Mesendoderm (in vitro differentiated cells): ENCODE data around the gene MGAT5.

Source experiments
- DNase-seq: peaks from one replicate; pipeline ENCODE4 v3.0.0; 2013
- H2AK5ac ChIP-seq: 2 replicates; pipeline ENCODE4 v1.6.1; 2013; ENCODE audit warnings: low read length, inconsistent platforms
- H2BK120ac ChIP-seq: 2 replicates; pipeline ENCODE4 v1.6.1; 2013; ENCODE audit warnings: low read depth, mild to moderate bottlenecking, low read length, moderate library complexity, mixed read lengths
- H2BK15ac ChIP-seq: replicated peaks from 2 replicates; pipeline ENCODE4 v1.6.1; 2013; ENCODE audit warnings: low read depth, mild to moderate bottlenecking, moderate library complexity
- H2BK5ac ChIP-seq: 2 replicates; pipeline ENCODE4 v1.6.1; 2013; ENCODE audit warnings: low read length, inconsistent platforms
- H3K18ac ChIP-seq: 2 replicates; pipeline ENCODE4 v1.6.1; 2013; ENCODE audit warnings: mild to moderate bottlenecking, low read length, mixed read lengths
- H3K23ac ChIP-seq: one replicate; pipeline ENCODE4 v1.6.1; 2013; ENCODE audit warnings: low read length
- H3K27ac ChIP-seq: 2 replicates; pipeline ENCODE4 v1.5.1; 2013; ENCODE audit warnings: low read depth, mild to moderate bottlenecking, inconsistent platforms, low read length, moderate library complexity
- H3K27me3 ChIP-seq: 2 replicates; pipeline ENCODE4 v1.6.1; 2013; ENCODE audit warnings: low read length, control low read depth, mild to moderate bottlenecking, inconsistent platforms; ENCODE audit not compliant: insufficient read depth, poor library complexity
- H3K36me3 ChIP-seq: 2 replicates; pipeline ENCODE4 v1.6.1; 2013; ENCODE audit warnings: low read length, inconsistent platforms; ENCODE audit not compliant: control insufficient read depth, insufficient read depth
- H3K4ac ChIP-seq: one replicate; pipeline ENCODE4 v1.6.1; 2013; ENCODE audit warnings: low read depth, mild to moderate bottlenecking, low read length, moderate library complexity
- H3K4me1 ChIP-seq: 2 replicates; pipeline ENCODE4 v1.6.1; 2013; ENCODE audit warnings: low read depth, low read length, inconsistent platforms; ENCODE audit not compliant: control insufficient read depth
- H3K4me2 ChIP-seq: 2 replicates; pipeline ENCODE4 v1.6.1; 2013; ENCODE audit warnings: low read length
- H3K4me3 ChIP-seq: 2 replicates; pipeline ENCODE4 v1.5.1; 2013; ENCODE audit warnings: mild to moderate bottlenecking, low read length
- H3K56ac ChIP-seq: one replicate; pipeline ENCODE4 v1.6.1; 2013; ENCODE audit warnings: low read length
- H3K79me1 ChIP-seq: 2 replicates; pipeline ENCODE4 v1.6.1; 2013; ENCODE audit warnings: low read length, inconsistent platforms
- H3K79me2 ChIP-seq: 2 replicates; pipeline ENCODE4 v1.6.1; 2013; ENCODE audit warnings: mild to moderate bottlenecking, low read length; ENCODE audit not compliant: control insufficient read depth, insufficient read depth
- H3K9ac ChIP-seq: 2 replicates; pipeline ENCODE4 v1.6.1; 2013; ENCODE audit warnings: low read length, inconsistent platforms
- H4K5ac ChIP-seq: one replicate; pipeline ENCODE4 v1.6.1; 2013; ENCODE audit warnings: low read length
- H4K8ac ChIP-seq: one replicate; pipeline ENCODE4 v1.6.1; 2013; ENCODE audit warnings: low read depth, mild to moderate bottlenecking, control low read depth, low read length, moderate library complexity
- WGBS: extraction: QIAGEN DNeasy Blood & Tissue Kit; methylation state at CpG from one replicate; pipeline ENCODE4 v1.1.7; 2013; ENCODE audit warnings: low lambda C conversion rate, missing lambda C conversion rate; ENCODE audit not compliant: insufficient coverage; ENCODE audit errors: extremely low coverage; 5-methylcytosine and 5-hydroxymethylcytosine counted together

MGAT5 gene

DNA sequence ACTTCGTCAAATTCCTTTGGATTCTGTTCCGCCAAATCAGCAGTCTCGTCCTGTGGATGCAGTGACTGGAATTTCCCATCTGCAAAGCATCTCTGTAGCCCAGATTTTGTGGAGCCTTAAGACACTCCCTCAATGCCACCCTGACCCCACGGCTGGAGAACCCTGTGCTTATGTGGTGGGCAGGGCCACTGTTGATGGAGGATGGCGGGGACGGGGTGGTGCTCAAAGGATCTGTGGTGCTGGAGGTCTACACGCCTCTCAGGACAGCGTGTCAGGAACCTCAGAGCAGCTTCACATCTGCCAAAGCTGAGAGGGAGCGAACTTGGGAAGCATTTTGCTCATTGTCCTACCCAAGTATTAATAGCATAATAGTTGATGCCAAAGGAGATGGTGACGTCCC is 200.1 kb downstream of the MGAT5 start:
- Histone ChIP-seq H3K4me3 (no peak overlapping the region), H2AK5ac (no peak overlapping the region), H3K36me3 (no peaks in the 10 kb centered on the region), H2BK5ac (no peak overlapping the region), H3K18ac (no peak overlapping the region), H3K4me2 (no peak overlapping the region), H4K5ac (no peak overlapping the region), H3K27me3 (no peaks in the 10 kb centered on the region), H3K56ac (no peak overlapping the region), H4K8ac (no peak overlapping the region), H3K4ac (no peak overlapping the region), H3K79me1 (no peaks in the 10 kb centered on the region), H3K23ac (no peak overlapping the region), H2BK15ac (no peak overlapping the region), H3K9ac (no peak overlapping the region), H3K4me1 (no peaks in the 10 kb centered on the region), H3K27ac (no peak overlapping the region), H2BK120ac (no peak overlapping the region), H3K79me2 (no peaks in the 10 kb centered on the region)
- WGBS = no CpG with 5 or more reads among the region's 10 CpGs
- DNase-seq = peak; percentile 71

DNA sequence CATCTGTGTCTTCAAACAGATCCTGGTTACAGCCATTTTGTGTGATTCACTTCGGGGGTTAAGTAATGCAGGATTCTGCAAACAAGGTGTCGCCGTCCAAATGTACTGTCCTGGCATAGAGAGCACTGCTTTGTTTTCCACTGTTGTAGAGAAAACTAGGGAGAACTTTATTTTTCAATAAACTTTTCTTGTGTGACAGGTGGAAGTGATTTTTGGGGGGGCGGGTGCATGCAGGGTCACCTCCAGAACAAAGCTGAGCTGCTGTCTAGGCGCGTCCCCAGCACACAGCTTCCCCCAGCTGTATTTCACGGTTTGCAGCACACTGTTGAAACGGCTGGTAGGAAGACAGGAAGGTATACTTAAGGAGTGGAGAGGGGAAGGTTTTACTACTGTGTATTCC is 200.6 kb downstream of the MGAT5 start:
- no peak overlapping the region for H3K23ac ChIP-seq
- H3K56ac ChIP-seq = no peak overlapping the region
- no peak overlapping the region for H2BK15ac ChIP-seq
- no peak overlapping the region for H3K18ac ChIP-seq
- H2BK120ac ChIP-seq = no peak overlapping the region
- no peaks in the 10 kb centered on the region for H3K79me1 ChIP-seq
- no peak for DNase-seq
- H4K5ac ChIP-seq = no peak overlapping the region
- H4K8ac ChIP-seq = no peak overlapping the region
- no peak overlapping the region for H3K4ac ChIP-seq
- no peaks in the 10 kb centered on the region for H3K36me3 ChIP-seq
- no peak overlapping the region for H2AK5ac ChIP-seq
- no peaks in the 10 kb centered on the region for H3K27me3 ChIP-seq
- H3K27ac ChIP-seq = no peak overlapping the region
- H3K4me1 ChIP-seq = no peaks in the 10 kb centered on the region
- H3K4me3 ChIP-seq = no peak overlapping the region
- no CpG with 5 or more reads among the region's 8 CpGs for WGBS
- no peak overlapping the region for H3K9ac ChIP-seq
- H2BK5ac ChIP-seq = no peak overlapping the region
- no peak overlapping the region for H3K4me2 ChIP-seq
- H3K79me2 ChIP-seq = no peaks in the 10 kb centered on the region

DNA sequence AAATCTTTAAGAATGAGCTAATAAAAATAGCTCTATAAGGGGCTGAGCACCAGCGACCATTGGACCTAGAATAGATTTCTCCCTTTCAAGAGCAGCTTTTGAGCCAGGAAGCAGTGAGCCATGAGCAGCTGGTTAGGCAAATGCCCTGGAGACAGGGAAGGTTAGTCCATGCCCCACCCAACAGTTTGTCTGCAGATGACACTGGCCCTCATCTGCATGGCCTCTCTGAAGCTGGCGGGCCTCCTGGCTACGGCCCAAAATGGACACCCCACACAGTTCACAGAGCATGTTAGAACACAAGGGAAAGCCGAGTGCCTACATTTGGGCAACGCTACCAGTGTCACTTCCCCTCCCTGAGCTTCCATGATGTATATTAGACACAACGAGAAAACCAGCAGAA is 201.1 kb downstream of the MGAT5 start:
- H3K27me3 ChIP-seq = no peaks in the 10 kb centered on the region
- no peaks in the 10 kb centered on the region for H3K36me3 ChIP-seq
- WGBS = no CpG with 5 or more reads among the region's 6 CpGs

GRCh38 chr2:134455426-134455825 is 201.6 kb downstream of the MGAT5 start:
- no peak overlapping the region for H3K18ac ChIP-seq
- no peak overlapping the region for H4K8ac ChIP-seq
- no peak overlapping the region for H3K4me3 ChIP-seq
- no peak overlapping the region for H3K9ac ChIP-seq
- H4K5ac ChIP-seq = no peak overlapping the region
- no peak overlapping the region for H3K23ac ChIP-seq
- no CpG with 5 or more reads among the region's 10 CpGs for WGBS
- no peak overlapping the region for H2BK5ac ChIP-seq
- no peak overlapping the region for H3K27ac ChIP-seq
- no peaks in the 10 kb centered on the region for H3K27me3 ChIP-seq
- H2AK5ac ChIP-seq = no peak overlapping the region
- H3K4me2 ChIP-seq = no peak overlapping the region
- H2BK120ac ChIP-seq = no peak overlapping the region
- H3K56ac ChIP-seq = no peak overlapping the region
- H2BK15ac ChIP-seq = no peak overlapping the region
- H3K4me1 ChIP-seq = no peaks in the 10 kb centered on the region
- DNase-seq = no peak
- H3K36me3 ChIP-seq = no peaks in the 10 kb centered on the region
- no peaks in the 10 kb centered on the region for H3K79me2 ChIP-seq
- H3K4ac ChIP-seq = no peak overlapping the region
- no peaks in the 10 kb centered on the region for H3K79me1 ChIP-seq

More for the DNA sequence above, 201.1 kb downstream of the MGAT5 start:
- Histone ChIP-seq H3K4ac (no peak overlapping the region), H4K5ac (no peak overlapping the region), H3K18ac (no peak overlapping the region), H3K4me3 (no peak overlapping the region), H3K27ac (no peak overlapping the region), H3K9ac (no peak overlapping the region), H2BK5ac (no peak overlapping the region), H3K79me1 (no peaks in the 10 kb centered on the region), H3K23ac (no peak overlapping the region), H2BK15ac (no peak overlapping the region), H3K79me2 (no peaks in the 10 kb centered on the region), H4K8ac (no peak overlapping the region), H3K4me2 (no peak overlapping the region), H3K4me1 (no peaks in the 10 kb centered on the region), H2AK5ac (no peak overlapping the region), H3K56ac (no peak overlapping the region), H2BK120ac (no peak overlapping the region)
- no peak for DNase-seq

GRCh38 chr2:134457353-134457752 is 203.5 kb downstream of the MGAT5 start:
- no peak overlapping the region for H3K4me2 ChIP-seq
- no peak for DNase-seq
- H3K18ac ChIP-seq = no peak overlapping the region
- no peak overlapping the region for H3K9ac ChIP-seq
- H3K79me2 ChIP-seq = no peaks in the 10 kb centered on the region
- H3K23ac ChIP-seq = no peak overlapping the region
- WGBS = no CpG with 5 or more reads among the region's 7 CpGs
- H2BK5ac ChIP-seq = no peak overlapping the region
- H4K5ac ChIP-seq = no peak overlapping the region
- H3K27ac ChIP-seq = no peak overlapping the region
- no peak overlapping the region for H3K4me3 ChIP-seq
- no peak overlapping the region for H2AK5ac ChIP-seq
- no peaks in the 10 kb centered on the region for H3K27me3 ChIP-seq
- H3K56ac ChIP-seq = no peak overlapping the region
- no peak overlapping the region for H2BK120ac ChIP-seq
- no peaks in the 10 kb centered on the region for H3K4me1 ChIP-seq
- H4K8ac ChIP-seq = no peak overlapping the region
- no peak overlapping the region for H2BK15ac ChIP-seq
- H3K36me3 ChIP-seq = no peaks in the 10 kb centered on the region
- H3K79me1 ChIP-seq = no peaks in the 10 kb centered on the region
- no peak overlapping the region for H3K4ac ChIP-seq

DNA sequence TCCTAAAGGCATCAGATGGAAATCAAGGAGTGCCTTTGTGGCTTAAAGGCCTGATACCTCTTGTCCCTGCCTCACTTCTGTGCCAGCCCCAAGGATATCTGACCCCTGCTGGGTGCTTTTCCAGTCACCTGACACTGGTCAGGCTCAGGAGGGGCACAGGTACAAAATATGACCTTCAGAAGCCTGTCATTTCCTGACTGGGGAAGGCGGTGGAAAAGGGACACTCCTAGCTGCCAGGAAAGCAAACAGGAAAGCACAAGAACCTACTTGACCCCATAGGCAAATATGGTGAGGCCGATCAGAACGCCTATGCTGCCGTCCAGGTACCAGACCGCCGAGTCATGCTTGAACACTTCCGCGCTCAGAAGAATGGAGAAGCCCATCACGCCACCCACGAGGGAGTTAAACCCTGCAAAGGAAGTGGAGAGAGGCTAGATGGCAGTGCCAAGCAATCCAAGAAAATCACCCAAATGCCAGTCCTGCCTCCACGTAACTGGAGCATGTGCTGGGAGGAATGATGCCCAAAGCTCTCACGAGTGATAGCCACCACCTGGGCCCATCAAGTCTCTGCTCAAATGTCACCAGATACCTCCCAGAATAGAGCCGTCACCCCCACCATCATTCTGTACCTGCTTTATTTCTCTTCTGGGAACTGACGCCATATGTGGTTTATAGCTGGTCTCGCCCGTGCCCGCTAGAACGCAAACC is 204.0 kb downstream of the MGAT5 start:
- Histone ChIP-seq H3K27me3 (no peaks in the 10 kb centered on the region), H3K23ac (no peak overlapping the region), H3K56ac (no peak overlapping the region), H3K18ac (no peak overlapping the region), H3K79me1 (no peaks in the 10 kb centered on the region), H2BK120ac (no peak overlapping the region), H3K4me2 (no peak overlapping the region), H2AK5ac (no peak overlapping the region), H3K36me3 (no peaks in the 10 kb centered on the region), H2BK5ac (no peak overlapping the region), H3K27ac (no peak overlapping the region), H3K79me2 (no peaks in the 10 kb centered on the region), H4K5ac (no peak overlapping the region), H3K4ac (no peak overlapping the region), H2BK15ac (no peak overlapping the region), H4K8ac (no peak overlapping the region), H3K4me3 (no peak overlapping the region), H3K4me1 (no peaks in the 10 kb centered on the region), H3K9ac (no peak overlapping the region)
- WGBS = no CpG with 5 or more reads among the region's 18 CpGs
- DNase-seq = no peak
